Upper lobe of right lung (tissue), 1 donor: ENCODE measurements around the gene LCN15. TPM values are rescaled to one million over a fixed set of nuclear protein-coding genes. Genes with fewer than 3 reads are reported as not detected.
"Not testable (repeated sequence)": the region's sequence is repeated elsewhere in the genome, so short reads cannot be mapped to it uniquely, and the experiment has no call there.

Experiments
- ATAC-seq: fragments of 200-7000 bp; cut with Tn5 transposase; one replicate; pipeline ENCODE4 v1.9.1; 2020; ENCODE audit warnings: mild to moderate bottlenecking, moderate library complexity
- DNase-seq: peaks from one replicate; pipeline ENCODE4 v3.0.0-alpha.2; 2020
- H3K27ac ChIP-seq: fragments of 200-600 bp; one replicate; pipeline ENCODE4 v1.8.0; 2022
- H3K27me3 ChIP-seq: fragments of 200-600 bp; one replicate; pipeline ENCODE4 v1.8.0; 2022; ENCODE audit warnings: mild to moderate bottlenecking
- H3K36me3 ChIP-seq: fragments of 200-600 bp; one replicate; pipeline ENCODE4 v1.8.0; 2022
- H3K4me1 ChIP-seq: fragments of 200-600 bp; one replicate; pipeline ENCODE4 v1.8.0; 2022
- H3K4me3 ChIP-seq: fragments of 200-600 bp; one replicate; pipeline ENCODE4 v1.8.0; 2022; ENCODE audit warnings: mild to moderate bottlenecking
- H3K9me3 ChIP-seq: fragments of 200-600 bp; one replicate; pipeline ENCODE4 v1.8.0; 2022
- CTCF ChIP-seq: fragments of 200-600 bp; IDR thresholded peaks from one replicate; pipeline ENCODE4 v1.8.0; 2022; ENCODE audit warnings: antibody characterized with exemption
- intact Hi-C: fragments of 100-400 bp; cut with DNase I; formaldehyde crosslinking; loops from one replicate; pipeline ENCODE4 v1.11.0; 2022
- total RNA-seq: library from RNA; stranded (reverse); fragmentation: NEBNext Ultra II Directional; extraction: Animal tissue kit (Norgen Biotek cat#: 25700); gene quantifications from one replicate; pipeline ENCODE4 v1.2.1, GENCODE V29; 2021
- donor health status: DM: no; HTN: yes; CAD: no; lungs with severe emphysema.

LCN15 gene
- total RNA-seq, 1 donor from 2014 or later = not detected

- no peak overlapping the region for H3K27ac ChIP-seq
These were observed 1.2 kb downstream of the LCN15 start for GRCh38 chr9:136762915-136763648.

GRCh38 chr9:136762221-136762691 lies 2.1 kb downstream of the LCN15 start:
- Histone ChIP-seq H3K4me3 (no peak overlapping the region), H3K4me1 (no peaks in the 10 kb centered on the region), H3K36me3 (no peaks in the 10 kb centered on the region), H3K27me3 (no peaks in the 10 kb centered on the region), H3K9me3 (no peaks in the 10 kb centered on the region), H3K27ac (no peak overlapping the region)
- intact Hi-C loops = no loop called here
- TF ChIP-seq CTCF = no peak
- ATAC-seq (no peak), DNase-seq (peak; percentile 62)

More at GRCh38 chr9:136762915-136763648, 1.2 kb downstream of the LCN15 start:
- DNase-seq = peak; percentile 79
- peak; percentile 56 for ATAC-seq
- Histone ChIP-seq H3K27me3 (no peaks in the 10 kb centered on the region), H3K36me3 (no peaks in the 10 kb centered on the region), H3K4me1 (no peaks in the 10 kb centered on the region), H3K9me3 (no peaks in the 10 kb centered on the region), H3K4me3 (no peak overlapping the region)
- TF ChIP-seq CTCF = no peak
- intact Hi-C loops = no loop called here

- Histone ChIP-seq H3K9me3 (no peaks in the 10 kb centered on the region), H3K27ac (no peak overlapping the region), H3K36me3 (no peaks in the 10 kb centered on the region), H3K4me3 (no peak overlapping the region), H3K27me3 (no peaks in the 10 kb centered on the region), H3K4me1 (no peaks in the 10 kb centered on the region)
- no peak for ATAC-seq
- TF ChIP-seq CTCF = no peak
- intact Hi-C loops = no loop called here
- DNase-seq = no peak
These were observed 2.8 kb downstream of the LCN15 start for GRCh38 chr9:136761545-136761981.

GRCh38 chr9:136760834-136761544 lies 3.3 kb downstream of the LCN15 start:
- H3K4me3 ChIP-seq, H3K36me3 ChIP-seq, H3K9me3 ChIP-seq, intact Hi-C loops, H3K4me1 ChIP-seq, H3K27ac ChIP-seq, H3K27me3 ChIP-seq: not testable (repeated sequence)
- peak; percentile 74 for DNase-seq
- ATAC-seq = peak; percentile 53
- TF ChIP-seq CTCF = peak; percentile 46

GRCh38 chr9:136760424-136760823 lies 3.9 kb downstream of the LCN15 start:
- no peak for TF ChIP-seq CTCF
- Histone ChIP-seq H3K9me3 (no peaks in the 10 kb centered on the region), H3K4me1 (no peaks in the 10 kb centered on the region), H3K27me3 (no peaks in the 10 kb centered on the region), H3K27ac (no peak overlapping the region), H3K4me3 (no peak overlapping the region), H3K36me3 (no peaks in the 10 kb centered on the region)
- peak; percentile 68 for DNase-seq
- no peak for ATAC-seq
- intact Hi-C loops = no loop called here
